Keratinocyte (primary cell): ENCODE results near the gene CCT7. TPM values are rescaled to one million over a fixed set of nuclear protein-coding genes. Genes with fewer than 3 reads are reported as not detected.

ENCODE experiments used
- DNase-seq: peaks from one replicate; pipeline ENCODE4 v3.0.0-alpha.2; 2011; ENCODE audit warnings: low read depth, missing footprints, low spot score
- FAIRE-seq: peaks from 2 replicates; lab custom pipeline; 2011; peaks lifted over from hg19 to GRCh38; lab: Jason Lieb, UNC
- H2AFZ ChIP-seq: 2 replicates; pipeline ENCODE4 v1.6.0; 2012; ENCODE audit warnings: low read length, control low read depth, inconsistent platforms; ENCODE audit not compliant: control insufficient read depth
- H3K27ac ChIP-seq: 2 replicates; pipeline ENCODE4 v1.5.1; 2011; ENCODE audit warnings: low read length; ENCODE audit not compliant: control insufficient read depth, insufficient read depth
- H3K27me3 ChIP-seq: 3 replicates; pipeline ENCODE4 v1.6.0; 2011; ENCODE audit warnings: low read length; ENCODE audit not compliant: control insufficient read depth, insufficient read depth; ENCODE audit errors: extremely low read depth
- H3K36me3 ChIP-seq, 2 experiments: 2 replicates in 1 of 2; 3 replicates in 1 of 2; pipeline ENCODE4 v1.5.1; 2011; ENCODE audit warnings: low read length in 2 of 2, mild to moderate bottlenecking in 1 of 2; ENCODE audit not compliant: control insufficient read depth in 2 of 2, insufficient read depth in 2 of 2; ENCODE audit errors: extremely low read depth in 1 of 2
- H3K4me1 ChIP-seq: 3 replicates; pipeline ENCODE4 v1.5.1; 2011; ENCODE audit warnings: low read length; ENCODE audit not compliant: control insufficient read depth, insufficient read depth; ENCODE audit errors: extremely low read depth
- H3K4me2 ChIP-seq: 3 replicates; pipeline ENCODE4 v1.6.0; 2011; ENCODE audit warnings: low read depth, low read length; ENCODE audit not compliant: control insufficient read depth, insufficient read depth; ENCODE audit errors: extremely low read depth
- H3K4me3 ChIP-seq, 3 experiments: fragments of 200-600 bp in 1 of 3; sonication (generic) in 1 of 3; 2 replicates in 2 of 3; 3 replicates in 1 of 3; pipeline ENCODE4 v1.5.1; 2011 to 2016; ENCODE audit warnings: low read length in 3 of 3, mild to moderate bottlenecking in 3 of 3, control low read depth in 2 of 3, inconsistent platforms in 1 of 3, low read depth in 1 of 3, mixed read lengths in 1 of 3, mixed run types in 1 of 3, moderate library complexity in 1 of 3; ENCODE audit not compliant: control insufficient read depth in 2 of 3, insufficient read depth in 2 of 3; ENCODE audit errors: extremely low read depth in 1 of 3
- H3K79me2 ChIP-seq: 2 replicates; pipeline ENCODE4 v1.6.0; 2012; ENCODE audit warnings: low read length; ENCODE audit not compliant: control insufficient read depth, insufficient read depth
- H3K9ac ChIP-seq: 3 replicates; pipeline ENCODE4 v1.6.0; 2011; ENCODE audit warnings: low read length; ENCODE audit not compliant: control insufficient read depth, insufficient read depth; ENCODE audit errors: extremely low read depth
- H3K9me1 ChIP-seq: 3 replicates; pipeline ENCODE4 v1.6.0; 2011; ENCODE audit warnings: low read length; ENCODE audit not compliant: control insufficient read depth, insufficient read depth; ENCODE audit errors: extremely low read depth
- H3K9me3 ChIP-seq: 2 replicates; pipeline ENCODE4 v1.5.1; 2012; ENCODE audit warnings: low read depth, low read length; ENCODE audit not compliant: control insufficient read depth
- H4K20me1 ChIP-seq: 3 replicates; pipeline ENCODE4 v1.6.0; 2011; ENCODE audit warnings: low read length; ENCODE audit not compliant: control insufficient read depth, insufficient read depth; ENCODE audit errors: extremely low read depth
- EZH2 ChIP-seq: IDR thresholded peaks from one replicate; pipeline ENCODE4 v1.6.1; 2012; ENCODE audit warnings: inconsistent platforms, mild to moderate bottlenecking, low read length, moderate library complexity
- dilution Hi-C: fragments of 300-500 bp; cut with MboI; formaldehyde crosslinking; loops from one replicate; pipeline ENCODE4 v1.7.0; 2020; ENCODE audit warnings: low sequenced_read_pairs; ENCODE audit not compliant: extremely low pct_ligation_motif_present
- polyA plus RNA-seq, 5 experiments: library from polyadenylated mRNA; depleted of rRNA in 3 of 5; stranded (reverse) in 3 of 5; stranded (forward) in 1 of 5; unstranded in 1 of 5; fragments of >200 nt; gene quantifications; 1 replicate in 1 of 5; 2 replicates in 3 of 5; 3 replicates in 1 of 5; pipeline versions ENCODE4 v1.2.1 to v1.2.3, GENCODE V29; 2011 to 2012; ENCODE audit warnings: missing spikeins in 2 of 5, low read depth in 1 of 5, low replicate concordance in 1 of 5
- TF ChIP-seq, protein P1 (sequence below), 3 experiments: IDR thresholded peaks in 1 of 3; conservative IDR thresholded peaks in 1 of 3; optimal IDR thresholded peaks in 1 of 3; 2 replicates in 2 of 3; 3 replicates in 1 of 3; pipeline versions ENCODE3 to v1.5.1; 2011; ENCODE audit warnings: low read length in 3 of 3, mild to moderate bottlenecking in 3 of 3, moderate library complexity in 2 of 3, control low read depth in 1 of 3, inconsistent platforms in 1 of 3; ENCODE audit not compliant: insufficient read depth in 2 of 3; ENCODE audit errors: extremely low read depth in 1 of 3

Gene CCT7
- polyA plus RNA-seq, 1 donor (not counting 4 experiments of a cell fraction or from before 2014, with no cell fraction given) = 357 TPM

DNA sequence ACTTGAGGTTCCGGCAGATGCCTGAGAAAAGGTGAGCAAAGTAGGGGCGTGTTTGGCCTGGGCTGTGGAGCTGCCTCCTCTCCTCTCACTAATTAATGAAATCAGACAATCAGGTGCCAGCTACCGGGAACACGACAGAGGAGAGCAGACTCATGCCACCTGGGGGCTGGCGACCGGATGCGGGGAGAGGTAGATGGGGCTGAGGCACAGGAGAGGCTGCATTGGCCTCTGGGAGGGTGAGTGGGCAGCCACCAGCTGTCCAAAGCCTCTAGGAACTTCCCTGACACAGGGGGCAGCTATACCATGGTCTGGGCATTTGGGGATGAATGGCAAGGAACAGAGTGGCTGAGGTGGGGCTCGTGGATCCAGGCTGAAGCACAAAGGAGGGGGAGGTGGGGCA is 25.2 kb downstream of the CCT7 start:
- dilution Hi-C loops = no loop called here

DNA sequence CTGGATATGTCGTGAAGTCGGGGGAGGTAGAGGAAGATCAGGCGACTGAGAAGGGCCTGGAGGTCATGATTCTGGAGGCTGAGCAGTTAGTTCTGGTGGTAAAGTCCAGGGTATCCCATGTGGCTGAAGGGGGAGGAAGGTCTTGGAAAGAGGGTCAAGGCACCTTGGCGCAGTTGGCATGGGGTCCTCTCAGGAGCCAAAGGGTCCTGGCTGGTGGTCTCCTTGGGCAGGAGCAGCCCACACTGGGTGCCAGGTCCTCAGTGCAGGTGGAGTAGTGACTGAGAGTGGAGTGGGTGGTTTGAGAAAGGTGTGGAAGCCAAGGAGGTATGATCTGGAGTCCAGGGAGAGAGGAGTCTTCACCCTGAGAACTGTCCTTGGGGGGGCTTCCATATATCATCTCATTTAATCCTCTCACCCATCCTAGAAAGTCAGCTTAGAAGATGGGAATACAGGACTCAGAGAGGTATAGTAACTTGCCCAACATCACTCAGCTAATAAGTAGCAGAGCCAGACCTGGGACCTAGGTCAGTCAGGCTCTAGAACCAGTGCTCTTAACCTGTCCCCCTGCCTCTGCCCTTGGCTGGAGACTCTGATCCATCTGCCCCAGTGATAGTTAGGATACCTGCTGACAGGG is 25.7 kb downstream of the CCT7 start:
- no peak for DNase-seq
- dilution Hi-C loops = no loop called here
- TF ChIP-seq, protein P1, sequence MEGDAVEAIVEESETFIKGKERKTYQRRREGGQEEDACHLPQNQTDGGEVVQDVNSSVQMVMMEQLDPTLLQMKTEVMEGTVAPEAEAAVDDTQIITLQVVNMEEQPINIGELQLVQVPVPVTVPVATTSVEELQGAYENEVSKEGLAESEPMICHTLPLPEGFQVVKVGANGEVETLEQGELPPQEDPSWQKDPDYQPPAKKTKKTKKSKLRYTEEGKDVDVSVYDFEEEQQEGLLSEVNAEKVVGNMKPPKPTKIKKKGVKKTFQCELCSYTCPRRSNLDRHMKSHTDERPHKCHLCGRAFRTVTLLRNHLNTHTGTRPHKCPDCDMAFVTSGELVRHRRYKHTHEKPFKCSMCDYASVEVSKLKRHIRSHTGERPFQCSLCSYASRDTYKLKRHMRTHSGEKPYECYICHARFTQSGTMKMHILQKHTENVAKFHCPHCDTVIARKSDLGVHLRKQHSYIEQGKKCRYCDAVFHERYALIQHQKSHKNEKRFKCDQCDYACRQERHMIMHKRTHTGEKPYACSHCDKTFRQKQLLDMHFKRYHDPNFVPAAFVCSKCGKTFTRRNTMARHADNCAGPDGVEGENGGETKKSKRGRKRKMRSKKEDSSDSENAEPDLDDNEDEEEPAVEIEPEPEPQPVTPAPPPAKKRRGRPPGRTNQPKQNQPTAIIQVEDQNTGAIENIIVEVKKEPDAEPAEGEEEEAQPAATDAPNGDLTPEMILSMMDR (optimal IDR thresholded peaks at IDR 0.05 in 1 of 3, IDR thresholded peaks at IDR 0.05 in 1 of 3, conservative IDR thresholded peaks at IDR 0.05 in 1 of 3; ENCODE audit: extremely low read depth in 1 of 3, insufficient read depth in 2 of 3, low read length in 3 of 3) = no peak
- no peak for TF ChIP-seq EZH2
- H3K27ac ChIP-seq = no peak overlapping the region
- FAIRE-seq = no peak
- H2AFZ ChIP-seq = no peak overlapping the region
- no peak overlapping the region for H3K4me3 ChIP-seq
- peaks cover under 1 to 7% of the 10 kb centered on the region in 2 experiments for H3K36me3 ChIP-seq
- no peaks in the 10 kb centered on the region for H3K79me2 ChIP-seq
- peaks cover 10% of the 10 kb centered on the region for H3K4me1 ChIP-seq
- no peaks in the 10 kb centered on the region for H3K27me3 ChIP-seq
- H3K9ac ChIP-seq = no peak overlapping the region
- no peaks in the 10 kb centered on the region for H3K9me3 ChIP-seq
- H4K20me1 ChIP-seq = no peaks in the 10 kb centered on the region
- no peak overlapping the region for H3K4me2 ChIP-seq
- H3K9me1 ChIP-seq = no peaks in the 10 kb centered on the region

More for the DNA sequence above, 25.2 kb downstream of the CCT7 start:
- Histone ChIP-seq H3K9me3 (no peaks in the 10 kb centered on the region), H2AFZ (no peak overlapping the region), H3K9ac (no peak overlapping the region), H3K36me3 (peaks cover 6 to 7% of the 10 kb centered on the region in 2 experiments), H3K4me2 (no peak overlapping the region), H3K79me2 (no peaks in the 10 kb centered on the region), H3K27ac (no peak overlapping the region), H3K27me3 (no peaks in the 10 kb centered on the region), H3K4me1 (peaks cover 16% of the 10 kb centered on the region), H3K4me3 (no peak overlapping the region), H3K9me1 (no peaks in the 10 kb centered on the region), H4K20me1 (no peaks in the 10 kb centered on the region)
- DNase-seq = no peak
- no peak for FAIRE-seq
- no peak for TF ChIP-seq EZH2
- TF ChIP-seq, protein P1 (optimal IDR thresholded peaks at IDR 0.05 in 1 of 3, IDR thresholded peaks at IDR 0.05 in 1 of 3, conservative IDR thresholded peaks at IDR 0.05 in 1 of 3; ENCODE audit: extremely low read depth in 1 of 3, insufficient read depth in 2 of 3, low read length in 3 of 3) = no peak
